ENCODE data around the gene KCNAB1. TPM values are rescaled to one million over a fixed set of nuclear protein-coding genes. Genes with fewer than 3 reads are reported as not detected.

KCNAB1 gene
- total and polyA plus RNA-seq, 2 of the 8 experiments (the other 6 are each of a cell fraction or from before 2014, with no cell fraction given): 0.51 to 2.3 TPM

GRCh38 chr3:156317462-156318074 is 197.2 kb downstream of the KCNAB1 start:
- Histone ChIP-seq H3K36me3 (ENCODE audit: control insufficient read depth in 2 of 4, insufficient read depth in 4 of 4, low read length in 3 of 4) (no peaks in the 10 kb centered on the region), H3K79me1 (ENCODE audit: low read depth, low read length) (no peaks in the 10 kb centered on the region), H2BK15ac (ENCODE audit: low read length) (no peak overlapping the region), H3K14ac (ENCODE audit: insufficient read length) (no peak overlapping the region), H4K91ac (replicated peaks; ENCODE audit: insufficient read length, low read length) (no peak overlapping the region), H3K79me2 (ENCODE audit: control insufficient read depth in 1 of 2, insufficient read depth in 2 of 2, low read length in 2 of 2) (no peaks in the 10 kb centered on the region), H3K4ac (replicated peaks; ENCODE audit: insufficient read length, low read depth, low read length) (no peak overlapping the region), H3K27me3 (replicated peaks in 1 of 4; ENCODE audit: control insufficient read depth in 3 of 4, extremely low read depth in 1 of 4, insufficient read depth in 3 of 4, low read length in 3 of 4) (no peaks in the 10 kb centered on the region), H3K4me2 (ENCODE audit: insufficient read depth in 1 of 2, low read depth in 2 of 2, low read length in 2 of 2) (peak overlapping the region in 1 of 2 experiments; percentile 26; a peak in 1 of 4 replicates), H3K27ac (ENCODE audit: low read depth, low read length) (no peak overlapping the region), H3K4me3 (ENCODE audit: extremely low read depth in 1 of 4, insufficient read depth in 2 of 4, low read depth in 3 of 4, low read length in 4 of 4) (no peak overlapping the region), H3K23me2 (ENCODE audit: low read depth, low read length) (no peaks in the 10 kb centered on the region), H3K4me1 (replicated peaks in 1 of 4; ENCODE audit: control insufficient read depth in 3 of 4, insufficient read depth in 4 of 4, low read length in 3 of 4) (peaks cover 0 to 4% (median 2%) of the 10 kb centered on the region in 4 experiments; a peak in 1 of 7 replicates), H4K20me1 (replicated peaks in 1 of 2; ENCODE audit: control insufficient read depth in 1 of 2, insufficient read depth in 2 of 2, low read length in 2 of 2) (no peaks in the 10 kb centered on the region), H4K8ac (ENCODE audit: extremely low read depth, insufficient read depth, low read length) (no peak overlapping the region), H3K9me3 (ENCODE audit: insufficient read depth in 2 of 2, low read depth in 1 of 2, low read length in 1 of 2) (no peaks in the 10 kb centered on the region), H2BK12ac (ENCODE audit: low read depth, low read length) (no peak overlapping the region), H2AFZ (ENCODE audit: low read length) (peak overlapping the region; percentile 70; the same call in 1 of the 2 replicates), H2AK5ac (ENCODE audit: low read depth, low read length) (no peak overlapping the region), H3K18ac (ENCODE audit: extremely low read depth, low read length) (no peak overlapping the region), H4K5ac (ENCODE audit: insufficient read length, low read depth, low read length) (no peak overlapping the region), H2BK20ac (ENCODE audit: low read length) (no peak overlapping the region; the same call in 1 of the 2 replicates), H2BK120ac (replicated peaks; ENCODE audit: low read depth, low read length) (no peak overlapping the region), H3K23ac (ENCODE audit: insufficient read length) (no peak overlapping the region), H3K9ac (replicated peaks in 1 of 4; ENCODE audit: extremely low read depth in 1 of 4, low read depth in 3 of 4, low read length in 3 of 4) (no peak overlapping the region), H3K56ac (replicated peaks; ENCODE audit: insufficient read length, low read depth, low read length) (no peak overlapping the region), H2BK5ac (ENCODE audit: low read depth, low read length) (peak overlapping the region; percentile 72; the same call in 1 of the 2 replicates)
- TF ChIP-seq JUND (IDR thresholded peaks at IDR 0.05; ENCODE audit: low read length) (peak; percentile 76; the same call in 1 of the 2 replicates), SIX5 (IDR thresholded peaks at IDR 0.05; ENCODE audit: low read depth, low read length) (no peak)
- DNase-seq (ENCODE audit: low read depth in 1 of 2, low spot score in 2 of 2) (no peak), FAIRE-seq (no peak)
- ChIA-PET POLR2A (ENCODE audit: partially characterized antibody) (no interaction called here), CTCF (ENCODE audit: partially characterized antibody) (interaction anchor here (0.7 to 2.3 kb wide), 6 partner anchors 9 to 167 kb away, joined by 3 to 9 read pairs (median 4); no protein-coding TSS in a partner anchor)
- WGBS, 2 experiments (ENCODE audit: extremely low coverage in 1 of 2, insufficient coverage in 1 of 2, insufficient read length in 1 of 2, insufficient replicate concordance in 2 of 2, low coverage in 1 of 2, low lambda C conversion rate in 2 of 2, missing lambda C conversion rate in 1 of 2): 78% methylated on average over 4 of the region's 4 CpGs; no CpG with 5 or more reads in 1 of the 2 experiments

Data from H1 (cell line).